Measurements from ENCODE around the gene LIPC. TPM values are rescaled to one million over a fixed set of nuclear protein-coding genes. Genes with fewer than 3 reads are reported as not detected.

LIPC gene
- total RNA-seq, 2 experiments from 2014 or later: 0.61 to 1.2 TPM

GRCh38 chr15:58529041-58529440 lies 97.2 kb downstream of the LIPC start:
- Histone ChIP-seq H3K4me3 (ENCODE audit: low read length) (no peak overlapping the region), H3K27me3 (ENCODE audit: control insufficient read depth in 1 of 2, insufficient read depth in 2 of 2, low read length in 2 of 2) (no peaks in the 10 kb centered on the region), H3K27ac (ENCODE audit: low read depth in 1 of 2, low read length in 2 of 2) (no peak overlapping the region), H3K4me1 (ENCODE audit: insufficient read depth, low read length) (peaks cover 2% of the 10 kb centered on the region), H3K36me3 (ENCODE audit: insufficient read depth, low read length) (no peaks in the 10 kb centered on the region), H3K9me3 (ENCODE audit: control insufficient read depth in 1 of 2, insufficient read depth in 1 of 2, low read length in 2 of 2) (no peaks in the 10 kb centered on the region)
- ChIA-PET POLR2A (no interaction called here), CTCF (no interaction called here)
- Mint-ChIP-seq H3K27me3 (no peaks in the 10 kb centered on the region), H3K27ac (no peak overlapping the region), H3K4me3 (no peak overlapping the region), H3K9me3 (no peaks in the 10 kb centered on the region), H3K4me1 (ENCODE audit: low read depth) (no peaks in the 10 kb centered on the region), H3K36me3 (ENCODE audit: low read depth) (no peaks in the 10 kb centered on the region)
- ATAC-seq (ENCODE audit: poor library complexity) (no peak), DNase-seq (no peak)
- intact Hi-C loops (cut with DNase I, micrococcal nuclease): no loop called here
- no peak for TF ChIP-seq CTCF (IDR thresholded peaks at IDR 0.05)

- H3K36me3 Mint-ChIP-seq (ENCODE audit: low read depth): no peaks in the 10 kb centered on the region
- H3K4me3 Mint-ChIP-seq: no peak overlapping the region
- no peak for DNase-seq
Measured at GRCh38 chr15:58530056-58530590, 98.3 kb downstream of the LIPC start.

GRCh38 chr15:58532126-58532525 lies 100.3 kb downstream of the LIPC start:
- DNase-seq: no peak
- Mint-ChIP-seq H3K4me3 (no peak overlapping the region), H3K27ac (no peak overlapping the region), H3K36me3 (ENCODE audit: low read depth) (no peaks in the 10 kb centered on the region), H3K4me1 (ENCODE audit: low read depth) (no peaks in the 10 kb centered on the region), H3K27me3 (no peaks in the 10 kb centered on the region), H3K9me3 (no peaks in the 10 kb centered on the region)
- ChIA-PET POLR2A (no interaction called here), CTCF (no interaction called here)
- Histone ChIP-seq H3K9me3 (ENCODE audit: control insufficient read depth in 1 of 2, insufficient read depth in 1 of 2, low read length in 2 of 2) (no peaks in the 10 kb centered on the region), H3K4me3 (ENCODE audit: low read length) (no peak overlapping the region), H3K27me3 (ENCODE audit: control insufficient read depth in 1 of 2, insufficient read depth in 2 of 2, low read length in 2 of 2) (no peaks in the 10 kb centered on the region), H3K36me3 (ENCODE audit: insufficient read depth, low read length) (no peaks in the 10 kb centered on the region), H3K4me1 (ENCODE audit: insufficient read depth, low read length) (no peaks in the 10 kb centered on the region), H3K27ac (ENCODE audit: low read depth in 1 of 2, low read length in 2 of 2) (no peak overlapping the region)
- no peak for ATAC-seq (ENCODE audit: poor library complexity)
- intact Hi-C loops (cut with DNase I, micrococcal nuclease): no loop called here
- TF ChIP-seq CTCF (IDR thresholded peaks at IDR 0.05): no peak

More at GRCh38 chr15:58530056-58530590, 98.3 kb downstream of the LIPC start:
- ATAC-seq (ENCODE audit: poor library complexity): no peak
- POLR2A ChIA-PET: no interaction called here
- Mint-ChIP-seq H3K9me3 (no peaks in the 10 kb centered on the region), H3K27me3 (no peaks in the 10 kb centered on the region), H3K4me1 (ENCODE audit: low read depth) (no peaks in the 10 kb centered on the region), H3K27ac (no peak overlapping the region)
- CTCF ChIA-PET: no interaction called here
- intact Hi-C loops (cut with DNase I, micrococcal nuclease): no loop called here
- H3K27ac ChIP-seq (ENCODE audit: low read depth in 1 of 2, low read length in 2 of 2): no peak overlapping the region
- no peaks in the 10 kb centered on the region for H3K36me3 ChIP-seq (ENCODE audit: insufficient read depth, low read length)
- H3K9me3 ChIP-seq (ENCODE audit: control insufficient read depth in 1 of 2, insufficient read depth in 1 of 2, low read length in 2 of 2): no peaks in the 10 kb centered on the region
- peaks cover 2% of the 10 kb centered on the region for H3K4me1 ChIP-seq (ENCODE audit: insufficient read depth, low read length)
- H3K27me3 ChIP-seq (ENCODE audit: control insufficient read depth in 1 of 2, insufficient read depth in 2 of 2, low read length in 2 of 2): no peaks in the 10 kb centered on the region
- no peak overlapping the region for H3K4me3 ChIP-seq (ENCODE audit: low read length)
- TF ChIP-seq CTCF (IDR thresholded peaks at IDR 0.05): no peak
